GM10248 (cell line): Measurements from ENCODE around the gene BSCL2.
"Not testable (repeated sequence)": the region's sequence is repeated elsewhere in the genome, so short reads cannot be mapped to it uniquely, and the experiment has no call there.

Experiments used
- CTCF ChIA-PET: fragments of 300-600 bp; sonication (Branson Sonifier 250); formaldehyde crosslinking; extraction: SDS; loops from one replicate; lab custom pipeline; 2021; ENCODE audit warnings: antibody characterized with exemption; lab: Yijun Ruan, JAX
- POLR2A ChIA-PET: fragments of 350-650 bp; sonication (Branson Sonifier 250); formaldehyde crosslinking; extraction: SDS; loops from one replicate; lab custom pipeline; 2020; ENCODE audit warnings: antibody characterized with exemption; lab: Yijun Ruan, JAX
- DNase-seq: peaks from one replicate; pipeline ENCODE4 v3.0.0; 2012; ENCODE audit errors: extremely low spot score
- TF ChIP-seq, protein P1 (sequence below): IDR thresholded peaks from 2 replicates; pipeline ENCODE4 v1.5.1; 2012; ENCODE audit warnings: mild to moderate bottlenecking, low read depth; ENCODE audit errors: extremely low read depth, missing control alignments, control extremely low read depth

Gene BSCL2

GRCh38 chr11:62705880-62706849 lies 1.1 kb downstream of the BSCL2 start:
- TF ChIP-seq, protein P1, sequence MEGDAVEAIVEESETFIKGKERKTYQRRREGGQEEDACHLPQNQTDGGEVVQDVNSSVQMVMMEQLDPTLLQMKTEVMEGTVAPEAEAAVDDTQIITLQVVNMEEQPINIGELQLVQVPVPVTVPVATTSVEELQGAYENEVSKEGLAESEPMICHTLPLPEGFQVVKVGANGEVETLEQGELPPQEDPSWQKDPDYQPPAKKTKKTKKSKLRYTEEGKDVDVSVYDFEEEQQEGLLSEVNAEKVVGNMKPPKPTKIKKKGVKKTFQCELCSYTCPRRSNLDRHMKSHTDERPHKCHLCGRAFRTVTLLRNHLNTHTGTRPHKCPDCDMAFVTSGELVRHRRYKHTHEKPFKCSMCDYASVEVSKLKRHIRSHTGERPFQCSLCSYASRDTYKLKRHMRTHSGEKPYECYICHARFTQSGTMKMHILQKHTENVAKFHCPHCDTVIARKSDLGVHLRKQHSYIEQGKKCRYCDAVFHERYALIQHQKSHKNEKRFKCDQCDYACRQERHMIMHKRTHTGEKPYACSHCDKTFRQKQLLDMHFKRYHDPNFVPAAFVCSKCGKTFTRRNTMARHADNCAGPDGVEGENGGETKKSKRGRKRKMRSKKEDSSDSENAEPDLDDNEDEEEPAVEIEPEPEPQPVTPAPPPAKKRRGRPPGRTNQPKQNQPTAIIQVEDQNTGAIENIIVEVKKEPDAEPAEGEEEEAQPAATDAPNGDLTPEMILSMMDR: no peak
- CTCF ChIA-PET: interaction anchor here (0.8 to 9.1 kb wide), 13 partner anchors 10 to 242 kb away, joined by 3 to 79 read pairs (median 4); partner anchors contain the start of genes C11orf98, CSKMT, INTS5 and LRRN4CL
- DNase-seq: peak; percentile 96
- POLR2A ChIA-PET: interaction anchor here (0.5 to 1.9 kb wide), 7 partner anchors 41 to 135 kb away, joined by 3 to 17 read pairs (median 4); partner anchors contain the start of genes C11orf98, CSKMT and EEF1G

- TF ChIP-seq, protein P1: no peak
- CTCF ChIA-PET: interaction anchor here (0.8 to 9.1 kb wide), 10 partner anchors 11 to 242 kb away, joined by 3 to 79 read pairs (median 4); partner anchors contain the start of genes C11orf98, CSKMT, LRRN4CL and TUT1
- POLR2A ChIA-PET: interaction anchor here (0.5 to 1.9 kb wide), 5 partner anchors 40 to 131 kb away, joined by 3 to 17 read pairs (median 4); partner anchors contain the start of genes C11orf98, CSKMT and EEF1G
- DNase-seq: no peak
These were observed 1.8 kb downstream of the BSCL2 start for GRCh38 chr11:62705413-62705812.

DNA sequence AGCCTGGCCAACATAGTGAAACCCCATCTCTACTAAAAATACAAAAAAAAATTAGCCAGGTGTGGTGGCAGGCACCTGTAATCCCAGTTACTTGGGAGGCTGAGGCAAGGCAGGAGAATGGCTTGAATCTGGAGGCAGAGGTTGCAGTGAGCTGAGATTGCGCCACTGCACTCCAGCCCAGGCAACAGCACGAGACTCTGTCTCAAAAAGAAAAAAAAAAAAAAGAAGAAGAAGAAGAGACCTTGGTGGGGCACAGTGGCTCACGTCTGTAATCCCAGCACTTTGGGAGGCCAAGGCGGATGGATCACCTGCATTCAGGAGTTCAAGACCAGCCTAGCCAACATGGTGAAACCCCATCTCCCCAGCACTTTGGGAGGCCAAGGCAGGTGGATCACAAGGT lies 3.3 kb downstream of the BSCL2 start:
- CTCF ChIA-PET: interaction anchor here (1.1 to 9.1 kb wide), 6 partner anchors 10 to 279 kb away, joined by 3 to 79 read pairs (median 6); partner anchors contain the start of genes EML3 and TAF6L
- DNase-seq, POLR2A ChIA-PET: not testable (repeated sequence)

GRCh38 chr11:62702246-62702645 lies 5.0 kb downstream of the BSCL2 start:
- DNase-seq: no peak
- POLR2A ChIA-PET: no interaction called here
- TF ChIP-seq, protein P1: no peak
- CTCF ChIA-PET: interaction anchor here (0.8 to 9.1 kb wide), 8 partner anchors 8 to 278 kb away, joined by 3 to 79 read pairs (median 4); partner anchors contain the start of genes LBHD1 and UQCC3

- peak; percentile 82 for DNase-seq
- TF ChIP-seq, protein P1: peak; percentile 84
- ChIA-PET POLR2A (interaction anchor here (1.0 kb wide), 1 partner anchor 23 kb away, joined by 3 read pairs; the partner anchor contains the start of gene UQCC3), CTCF (interaction anchor here (0.7 to 7.0 kb wide), 36 partner anchors 11 to 300 kb away, joined by 3 to 79 read pairs (median 4); partner anchors contain the start of genes B3GAT3, BSCL2, C11orf98 and CSKMT)
These were observed 12.6 kb downstream of the BSCL2 start for GRCh38 chr11:62694455-62695167.

DNA sequence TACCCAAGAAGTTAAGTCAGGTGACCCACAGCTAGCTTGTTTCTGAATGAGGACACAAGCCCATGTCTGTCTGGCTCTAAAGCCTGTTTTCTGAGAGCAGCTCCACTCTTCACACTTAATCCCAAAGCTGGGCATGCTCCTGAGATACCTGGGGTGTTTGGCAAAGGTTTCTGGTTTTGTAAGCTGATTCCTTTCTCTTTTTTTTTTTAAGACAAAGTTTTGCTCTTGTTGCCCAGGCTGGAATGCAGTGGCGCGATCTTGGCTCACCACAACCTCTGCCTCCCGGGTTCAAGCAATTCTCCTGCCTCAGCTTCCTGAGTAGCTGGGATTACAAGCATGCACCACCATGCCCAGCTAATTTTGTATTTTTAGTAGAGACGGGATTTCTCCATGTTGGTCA lies 13.6 kb downstream of the BSCL2 start:
- ChIA-PET POLR2A (interaction anchor here (0.6 to 1.0 kb wide), 2 partner anchors 22 to 27 kb away, joined by 3 to 4 read pairs; partner anchors contain the start of gene UQCC3), CTCF (interaction anchor here (0.8 to 7.0 kb wide), 25 partner anchors 10 to 299 kb away, joined by 3 to 79 read pairs (median 6); partner anchors contain the start of genes B3GAT3, BSCL2, GNG3 and LBHD1)
- not testable (repeated sequence) for DNase-seq
